Esophagus squamous epithelium (tissue), 5 donors: ENCODE data around the gene SPPL2B. TPM values are rescaled to one million over a fixed set of nuclear protein-coding genes. Genes with fewer than 3 reads are reported as not detected.

Source experiments
- DNase-seq: peaks from one replicate; lab custom pipeline; 2025; lab: John Stamatoyannopoulos, UW
- H3K27ac ChIP-seq, 4 donors: fragments of 200-600 bp; sonication (generic); one replicate each; pipeline ENCODE4 v1.5.1; 2016 to 2019; ENCODE audit warnings: mild to moderate bottlenecking in 1 of 4
- H3K27me3 ChIP-seq, 4 donors: fragments of 200-600 bp; sonication (generic); 1 replicate in 3 of 4; 2 replicates in 1 of 4; pipeline versions ENCODE4 v1.5.1 to v1.6.0; 2017 to 2021; ENCODE audit warnings: antibody characterized with exemption in 1 of 4
- H3K36me3 ChIP-seq, 3 donors: fragments of 200-600 bp; sonication (generic); one replicate each; pipeline ENCODE4 v1.5.1; 2016 to 2019
- H3K4me1 ChIP-seq, 3 donors: fragments of 200-600 bp; sonication (generic); one replicate each; pipeline ENCODE4 v1.5.1; 2017 to 2019
- H3K4me3 ChIP-seq, 4 donors: fragments of 200-600 bp; sonication (generic); 1 replicate in 3 of 4; 2 replicates in 1 of 4; pipeline ENCODE4 v1.5.1; 2016 to 2019; ENCODE audit warnings: mild to moderate bottlenecking in 2 of 4, moderate library complexity in 1 of 4
- H3K9me3 ChIP-seq, 3 donors: fragments of 200-600 bp; sonication (generic); one replicate each; pipeline ENCODE4 v1.5.1; 2016 to 2019
- POLR2A ChIP-seq, 4 donors: fragments of 450-650 bp; IDR thresholded peaks; one replicate each; pipeline ENCODE4 v1.6.1; 2017; ENCODE audit warnings: antibody characterized with exemption in 4 of 4, mild to moderate bottlenecking in 4 of 4, moderate library complexity in 3 of 4
- WGBS, 2 donors: methylation state at CpG; one replicate each; pipeline ENCODE4 v1.1.5; 2018; 5-methylcytosine and 5-hydroxymethylcytosine counted together
- intact Hi-C: fragments of 100-400 bp; cut with DNase I; formaldehyde crosslinking; loops from one replicate; pipeline ENCODE4 v1.15.0; 2022
- total RNA-seq, 4 donors: library from RNA; depleted of rRNA; stranded (reverse); fragments of >200 nt; gene quantifications; one replicate each; pipeline ENCODE4 v1.1.0, GENCODE V29; 2016
- TF ChIP-seq, protein P1 (sequence below), 6 experiments: fragments of 450-650 bp in 4 of 6; fragments of 200-600 bp in 2 of 6; sonication (generic) in 2 of 6; IDR thresholded peaks; one replicate each; pipeline ENCODE4 v1.5.1; 2016 to 2019; ENCODE audit warnings: antibody characterized with exemption in 6 of 6, mild to moderate bottlenecking in 4 of 6, moderate library complexity in 4 of 6
- donor health status: DM: yes; HTN: yes; CAD: no.

The SPPL2B gene
- total RNA-seq, 4 donors from 2014 or later: 14.7 to 37.7 (median 36.2) TPM

DNA sequence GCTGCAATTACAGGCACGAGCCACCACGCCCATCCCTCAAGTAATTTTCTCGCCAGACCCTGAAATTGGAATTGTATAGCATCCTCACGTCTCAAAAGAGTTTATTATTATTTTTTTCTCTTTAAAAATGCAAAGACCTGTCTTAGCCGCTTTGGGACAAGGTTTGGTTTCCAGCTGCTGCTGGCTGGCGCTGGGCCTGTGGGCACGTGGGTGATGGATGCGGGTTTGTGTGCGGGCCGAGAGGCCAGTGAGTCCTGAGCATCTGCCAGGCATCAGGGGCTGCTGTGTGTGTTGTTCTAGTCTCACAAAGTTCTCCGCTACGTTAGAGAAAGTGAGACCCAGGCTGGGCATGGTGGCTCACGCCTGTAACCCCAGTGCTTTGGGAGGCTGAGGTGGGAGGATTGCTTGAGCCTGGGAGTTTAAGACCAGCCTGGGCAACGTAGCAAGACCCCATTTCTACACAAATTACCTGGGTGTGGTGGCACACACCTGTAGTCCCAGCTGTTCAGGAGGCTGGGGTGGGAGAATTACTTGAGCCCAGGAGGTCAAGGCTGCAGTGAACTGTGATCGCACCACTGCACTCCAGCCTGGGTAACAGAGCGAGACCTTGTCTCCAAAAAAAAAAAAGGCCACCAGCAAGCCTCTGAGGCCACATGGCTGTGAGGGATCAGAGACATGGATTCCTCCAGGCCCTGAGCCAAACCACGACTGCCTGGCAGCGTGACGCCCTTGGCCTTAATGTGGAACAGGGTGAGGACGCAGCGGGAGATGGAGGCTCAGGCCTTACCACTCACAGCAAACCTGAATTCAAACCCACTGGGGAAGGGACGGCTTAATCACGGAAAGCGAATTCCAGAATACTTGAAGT lies 26.9 kb downstream of the SPPL2B start:
- 75 to 91% methylated on average over 20 to 22 of the region's 24 CpGs for WGBS, 2 donors
- intact Hi-C loops: no loop called here
- no peak for DNase-seq
- peaks cover 0 to 6% (median 0%) of the 10 kb centered on the region in 3 donors for H3K4me1 ChIP-seq
- peaks cover 10 to 49% (median 12%) of the 10 kb centered on the region in 3 donors for H3K36me3 ChIP-seq
- H3K4me3 ChIP-seq: no peak overlapping the region
- no peak overlapping the region for H3K27ac ChIP-seq
- H3K27me3 ChIP-seq: peaks cover 0 to 22% (median 4%) of the 10 kb centered on the region in 4 donors
- H3K9me3 ChIP-seq: no peaks in the 10 kb centered on the region
- no peak for TF ChIP-seq POLR2A (IDR thresholded peaks at IDR 0.05)
- TF ChIP-seq, protein P1, sequence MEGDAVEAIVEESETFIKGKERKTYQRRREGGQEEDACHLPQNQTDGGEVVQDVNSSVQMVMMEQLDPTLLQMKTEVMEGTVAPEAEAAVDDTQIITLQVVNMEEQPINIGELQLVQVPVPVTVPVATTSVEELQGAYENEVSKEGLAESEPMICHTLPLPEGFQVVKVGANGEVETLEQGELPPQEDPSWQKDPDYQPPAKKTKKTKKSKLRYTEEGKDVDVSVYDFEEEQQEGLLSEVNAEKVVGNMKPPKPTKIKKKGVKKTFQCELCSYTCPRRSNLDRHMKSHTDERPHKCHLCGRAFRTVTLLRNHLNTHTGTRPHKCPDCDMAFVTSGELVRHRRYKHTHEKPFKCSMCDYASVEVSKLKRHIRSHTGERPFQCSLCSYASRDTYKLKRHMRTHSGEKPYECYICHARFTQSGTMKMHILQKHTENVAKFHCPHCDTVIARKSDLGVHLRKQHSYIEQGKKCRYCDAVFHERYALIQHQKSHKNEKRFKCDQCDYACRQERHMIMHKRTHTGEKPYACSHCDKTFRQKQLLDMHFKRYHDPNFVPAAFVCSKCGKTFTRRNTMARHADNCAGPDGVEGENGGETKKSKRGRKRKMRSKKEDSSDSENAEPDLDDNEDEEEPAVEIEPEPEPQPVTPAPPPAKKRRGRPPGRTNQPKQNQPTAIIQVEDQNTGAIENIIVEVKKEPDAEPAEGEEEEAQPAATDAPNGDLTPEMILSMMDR (IDR thresholded peaks at IDR 0.05): no peak

DNA sequence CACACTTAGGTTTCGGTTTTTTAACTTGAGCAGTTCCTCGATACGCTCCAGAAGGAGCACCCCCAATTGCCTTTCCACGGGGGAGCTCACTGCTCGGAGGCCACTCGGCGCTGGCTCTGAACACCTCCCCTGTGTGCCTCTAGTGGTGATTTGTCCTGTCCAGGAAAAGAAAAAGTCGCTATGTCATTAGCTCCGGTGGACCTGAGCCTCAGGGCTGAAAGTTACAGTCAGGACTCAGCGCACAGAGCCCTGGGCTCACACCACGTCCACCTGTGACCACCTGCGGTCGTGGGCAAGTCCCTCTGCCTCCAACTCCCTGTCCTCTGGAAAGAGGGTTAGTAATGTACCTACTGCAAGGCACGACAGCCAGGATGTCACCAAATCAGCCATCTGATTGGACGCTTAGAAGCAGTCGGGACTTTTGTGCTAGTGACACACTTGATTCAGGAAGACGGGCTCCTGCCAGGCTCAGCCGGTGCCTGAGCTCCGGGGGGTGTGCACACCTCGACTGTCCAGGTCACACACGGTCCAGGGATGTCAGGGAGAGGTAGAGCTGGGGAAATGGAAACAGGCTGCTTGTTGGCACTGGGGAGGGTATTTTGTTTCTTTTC lies 27.7 kb downstream of the SPPL2B start:
- H3K36me3 ChIP-seq: peaks cover 10 to 41% (median 12%) of the 10 kb centered on the region in 3 donors
- intact Hi-C loops: no loop called here
- H3K27ac ChIP-seq: no peak overlapping the region
- 68 to 86% methylated on average over 11 to 16 of the region's 21 CpGs for WGBS, 2 donors
- H3K27me3 ChIP-seq: peaks cover 0 to 29% (median 7%) of the 10 kb centered on the region in 4 donors
- no peak for DNase-seq
- no peak overlapping the region for H3K4me3 ChIP-seq
- TF ChIP-seq, protein P1 (IDR thresholded peaks at IDR 0.05): no peak
- no peak for TF ChIP-seq POLR2A (IDR thresholded peaks at IDR 0.05)
- no peaks in the 10 kb centered on the region for H3K9me3 ChIP-seq
- peaks cover 0 to 7% (median 0%) of the 10 kb centered on the region in 3 donors for H3K4me1 ChIP-seq

DNA sequence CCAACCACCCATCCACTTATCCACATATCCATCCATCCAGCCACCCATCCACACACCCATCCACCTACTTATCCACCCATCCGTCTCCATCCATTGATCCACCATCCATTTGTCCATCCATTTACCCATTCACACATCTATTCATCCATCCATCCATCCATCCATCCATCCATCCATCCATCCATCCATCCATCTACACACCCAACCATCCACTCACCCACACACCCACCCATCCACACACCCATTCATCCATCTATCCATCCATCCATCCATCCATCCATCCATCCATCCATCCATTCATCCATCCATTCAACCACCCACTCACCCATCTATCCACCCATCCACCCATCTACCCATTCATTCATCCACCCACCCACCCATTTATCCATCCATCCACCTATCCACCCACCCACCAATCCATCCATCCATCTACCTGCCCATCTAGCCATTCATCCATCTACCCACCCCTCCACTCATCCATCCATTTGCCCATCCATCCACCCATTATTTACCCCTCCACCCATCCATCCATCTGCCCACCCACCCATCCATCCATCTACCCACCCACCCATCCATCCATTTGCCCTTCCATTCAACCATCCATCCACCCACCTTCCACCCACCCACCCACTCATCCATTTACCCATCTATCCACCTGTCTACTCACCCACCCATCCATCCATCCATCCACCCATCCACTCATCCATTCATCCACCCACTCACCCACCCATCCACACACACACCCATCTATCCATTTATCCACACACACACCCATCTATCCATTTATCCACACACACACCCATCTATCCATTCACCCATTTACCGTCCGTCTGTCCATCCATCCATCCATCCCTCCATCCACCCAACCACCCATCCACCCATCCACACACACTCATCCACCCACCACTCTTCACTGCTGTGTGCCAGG lies 29.1 kb downstream of the SPPL2B start:
- TF ChIP-seq, protein P1 (IDR thresholded peaks at IDR 0.05): no peak
- TF ChIP-seq POLR2A (IDR thresholded peaks at IDR 0.05): no peak
- H3K9me3 ChIP-seq: no peaks in the 10 kb centered on the region
- H3K36me3 ChIP-seq: peaks cover 10 to 27% (median 12%) of the 10 kb centered on the region in 3 donors
- peaks cover 0 to 12% (median 0%) of the 10 kb centered on the region in 3 donors for H3K4me1 ChIP-seq
- 86 to 93% methylated on average over 3 of the region's 3 CpGs for WGBS, 2 donors
- H3K27ac ChIP-seq: no peak overlapping the region
- no peak for DNase-seq
- intact Hi-C loops: no loop called here
- peaks cover 0 to 43% (median 15%) of the 10 kb centered on the region in 4 donors for H3K27me3 ChIP-seq
- H3K4me3 ChIP-seq: no peak overlapping the region

DNA sequence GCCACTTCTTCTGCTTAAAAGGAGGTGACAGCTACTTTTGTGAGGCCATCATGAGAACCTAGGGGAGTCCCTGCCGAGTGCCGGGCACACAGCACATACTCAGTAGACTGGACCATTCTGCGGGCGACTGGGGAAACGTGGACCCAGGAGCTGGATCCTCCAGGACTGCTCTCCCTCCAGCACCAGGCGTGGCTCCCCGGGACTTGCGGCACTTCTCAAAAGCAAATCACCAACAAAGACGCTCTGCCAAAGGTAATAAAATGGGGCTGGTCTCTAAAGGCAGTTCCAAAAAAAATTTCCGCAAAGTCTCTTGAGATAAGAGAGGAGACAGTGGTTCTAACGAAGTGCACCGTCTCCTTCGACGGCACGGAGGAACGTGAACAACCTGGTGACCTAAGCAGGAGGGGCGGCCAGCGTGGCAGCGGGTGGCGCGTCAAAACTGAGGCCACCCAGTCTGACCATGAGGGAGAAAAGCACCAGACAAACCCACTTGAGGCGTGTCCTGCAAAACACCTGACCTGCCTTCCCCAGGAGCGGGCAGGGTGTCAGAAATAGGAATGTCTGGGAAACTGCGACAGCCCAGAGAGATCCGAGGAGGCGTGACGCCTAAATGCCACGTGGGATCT lies 30.2 kb downstream of the SPPL2B start:
- TF ChIP-seq, protein P1 (IDR thresholded peaks at IDR 0.05): no peak
- Histone ChIP-seq H3K4me3 (no peak overlapping the region), H3K9me3 (no peaks in the 10 kb centered on the region), H3K4me1 (peaks cover 0 to 12% (median 0%) of the 10 kb centered on the region in 3 donors), H3K36me3 (peaks cover 3 to 16% (median 5%) of the 10 kb centered on the region in 3 donors), H3K27ac (no peak overlapping the region), H3K27me3 (peaks cover 0 to 55% (median 17%) of the 10 kb centered on the region in 4 donors)
- intact Hi-C loops: no loop called here
- no peak for DNase-seq
- 68 to 73% methylated on average over 19 to 24 of the region's 28 CpGs for WGBS, 2 donors
